Thoracic aorta (tissue), 2 donors: ENCODE measurements around the gene RPA3. TPM values are rescaled to one million over a fixed set of nuclear protein-coding genes. Genes with fewer than 3 reads are reported as not detected.

Experiments
- ATAC-seq: fragments of 150-250 bp; one replicate; pipeline ENCODE4 v1.8.0; 2017; ENCODE audit warnings: low read depth; ENCODE audit not compliant: insufficient number of reproducible peaks, low FRiP score
- DNase-seq: peaks from one replicate; pipeline ENCODE4 v3.0.0-alpha.2; 2020; ENCODE audit warnings: low spot score
- H3K27ac ChIP-seq, 2 donors: fragments of 200-600 bp; sonication (generic); 1 replicate in 1 of 2; 2 replicates in 1 of 2; pipeline ENCODE4 v1.5.1; 2016; ENCODE audit warnings: mild to moderate bottlenecking in 2 of 2, moderate library complexity in 2 of 2
- H3K27me3 ChIP-seq: fragments of 200-600 bp; sonication (generic); replicated peaks from 2 replicates; pipeline ENCODE4 v1.6.0; 2016; ENCODE audit warnings: mild to moderate bottlenecking; ENCODE audit not compliant: insufficient read depth
- H3K36me3 ChIP-seq: fragments of 200-600 bp; sonication (generic); one replicate; pipeline ENCODE4 v1.5.1; 2016
- H3K4me1 ChIP-seq, 2 donors: fragments of 200-600 bp; sonication (generic); 1 replicate in 1 of 2; 2 replicates in 1 of 2; pipeline versions ENCODE4 v1.5.1 to v1.6.0; 2016; ENCODE audit warnings: low read depth in 2 of 2, mild to moderate bottlenecking in 1 of 2; ENCODE audit not compliant: control insufficient read depth in 1 of 2
- H3K4me3 ChIP-seq: fragments of 200-600 bp; sonication (generic); 2 replicates; pipeline ENCODE4 v1.5.1; 2016; ENCODE audit warnings: mild to moderate bottlenecking
- H3K9me3 ChIP-seq: fragments of 200-600 bp; sonication (generic); 2 replicates; pipeline ENCODE4 v1.5.1; 2016
- CTCF ChIP-seq: fragments of 200-600 bp; sonication (generic); IDR thresholded peaks from one replicate; pipeline ENCODE4 v1.5.1; 2019; ENCODE audit warnings: antibody characterized with exemption
- total RNA-seq, 2 donors: library from RNA; depleted of rRNA; stranded (reverse); fragments of >200 nt; gene quantifications; one replicate each; pipeline versions ENCODE4 v1.1.0 to v1.2.3, GENCODE V29; 2016

RPA3 gene
- total RNA-seq, 2 donors from 2014 or later = 2.7 to 13.7 TPM

GRCh38 chr7:7652798-7653540 lies 65.4 kb downstream of the RPA3 start:
- H3K36me3 ChIP-seq = no peaks in the 10 kb centered on the region
- H3K4me3 ChIP-seq = no peak overlapping the region
- no peak for ATAC-seq
- no peak overlapping the region for H3K27ac ChIP-seq
- no peak for TF ChIP-seq CTCF
- DNase-seq = no peak
- H3K27me3 ChIP-seq = no peaks in the 10 kb centered on the region
- H3K4me1 ChIP-seq = no peaks in the 10 kb centered on the region
- H3K9me3 ChIP-seq = peaks cover 3% of the 10 kb centered on the region

GRCh38 chr7:7651479-7651878 lies 66.9 kb downstream of the RPA3 start:
- H3K4me3 ChIP-seq = no peak overlapping the region
- no peaks in the 10 kb centered on the region for H3K9me3 ChIP-seq
- no peak overlapping the region for H3K27ac ChIP-seq
- no peak for ATAC-seq
- no peaks in the 10 kb centered on the region for H3K36me3 ChIP-seq
- no peak for TF ChIP-seq CTCF
- no peak for DNase-seq
- H3K27me3 ChIP-seq = no peaks in the 10 kb centered on the region
- no peaks in the 10 kb centered on the region for H3K4me1 ChIP-seq

GRCh38 chr7:7650682-7651206 lies 67.7 kb downstream of the RPA3 start:
- Histone ChIP-seq H3K27me3 (no peaks in the 10 kb centered on the region), H3K36me3 (no peaks in the 10 kb centered on the region), H3K9me3 (no peaks in the 10 kb centered on the region), H3K4me1 (no peaks in the 10 kb centered on the region), H3K27ac (no peak overlapping the region), H3K4me3 (no peak overlapping the region)
- no peak for ATAC-seq
- DNase-seq = no peak
- no peak for TF ChIP-seq CTCF

GRCh38 chr7:7647495-7648036 lies 70.8 kb downstream of the RPA3 start:
- H3K36me3 ChIP-seq = no peaks in the 10 kb centered on the region

More at GRCh38 chr7:7647495-7648036, 70.8 kb downstream of the RPA3 start:
- no peak for TF ChIP-seq CTCF
- Histone ChIP-seq H3K9me3 (no peaks in the 10 kb centered on the region), H3K4me3 (no peak overlapping the region), H3K27me3 (no peaks in the 10 kb centered on the region), H3K27ac (no peak overlapping the region), H3K4me1 (peaks cover 0 to 2% of the 10 kb centered on the region in 2 donors)
- DNase-seq (no peak), ATAC-seq (no peak)
